Testis (tissue), 3 donors: ENCODE data around the gene SPAG5. TPM values are rescaled to one million over a fixed set of nuclear protein-coding genes. Genes with fewer than 3 reads are reported as not detected.
"Not testable (repeated sequence)": the region's sequence is repeated elsewhere in the genome, so short reads cannot be mapped to it uniquely, and the experiment has no call there.

Experiments
- DNase-seq: peaks from one replicate; pipeline ENCODE4 v3.0.0-alpha.2; 2019
- H3K27ac ChIP-seq, 2 donors: fragments of 200-600 bp; sonication (generic); one replicate each; pipeline ENCODE4 v1.5.1; 2019
- H3K27me3 ChIP-seq: fragments of 200-600 bp; sonication (generic); one replicate; pipeline ENCODE4 v1.5.1; 2019
- H3K36me3 ChIP-seq: fragments of 200-600 bp; sonication (generic); one replicate; pipeline ENCODE4 v1.5.1; 2017; ENCODE audit warnings: low read depth; ENCODE audit errors: missing control alignments
- H3K4me1 ChIP-seq: fragments of 200-600 bp; sonication (generic); one replicate; pipeline ENCODE4 v1.5.1; 2019
- H3K4me3 ChIP-seq, 2 donors: fragments of 200-600 bp; sonication (generic); one replicate each; pipeline ENCODE4 v1.5.1; 2017 to 2019
- H3K9me3 ChIP-seq: fragments of 200-600 bp; sonication (generic); one replicate; pipeline ENCODE4 v1.5.1; 2017
- POLR2A ChIP-seq: fragments of 450-650 bp; IDR thresholded peaks from one replicate; pipeline ENCODE4 v1.6.1; 2017; ENCODE audit warnings: antibody characterized with exemption, mild to moderate bottlenecking, moderate library complexity
- WGBS, 2 donors: methylation state at CpG; one replicate each; pipeline ENCODE4 v1.1.5; 2018; 5-methylcytosine and 5-hydroxymethylcytosine counted together
- intact Hi-C: fragments of 100-400 bp; cut with DNase I; formaldehyde crosslinking; loops from one replicate; pipeline ENCODE4 v1.15.1; 2023; ENCODE audit warnings: low total_unique reads
- polyA plus RNA-seq: library from polyadenylated mRNA; stranded (reverse); fragments of 350-450 nt; fragmentation: Illumina TruSeq; extraction: RNeasy Lipid Tissue Mini Kit (QIAGEN cat#74804); gene quantifications from one replicate; pipeline ENCODE4 v1.2.3, GENCODE V29; 2014; ENCODE audit warnings: low read depth, low replicate concordance; ENCODE audit not compliant: insufficient read depth
- total RNA-seq, 2 donors: library from RNA; depleted of rRNA; stranded (reverse); fragments of >200 nt; gene quantifications; one replicate each; pipeline ENCODE4 v1.2.3, GENCODE V29; 2016
- TF ChIP-seq, protein P1 (sequence below), 3 experiments: fragments of 450-650 bp in 2 of 3; fragments of 200-600 bp in 1 of 3; sonication (generic) in 1 of 3; IDR thresholded peaks; one replicate each; pipeline ENCODE4 v1.5.1; 2016 to 2019; ENCODE audit warnings: antibody characterized with exemption in 3 of 3, mild to moderate bottlenecking in 2 of 3, moderate library complexity in 1 of 3

Gene SPAG5
- total and polyA plus RNA-seq, 3 donors from 2014 or later = 79.4 to 232 (median 116) TPM

DNA sequence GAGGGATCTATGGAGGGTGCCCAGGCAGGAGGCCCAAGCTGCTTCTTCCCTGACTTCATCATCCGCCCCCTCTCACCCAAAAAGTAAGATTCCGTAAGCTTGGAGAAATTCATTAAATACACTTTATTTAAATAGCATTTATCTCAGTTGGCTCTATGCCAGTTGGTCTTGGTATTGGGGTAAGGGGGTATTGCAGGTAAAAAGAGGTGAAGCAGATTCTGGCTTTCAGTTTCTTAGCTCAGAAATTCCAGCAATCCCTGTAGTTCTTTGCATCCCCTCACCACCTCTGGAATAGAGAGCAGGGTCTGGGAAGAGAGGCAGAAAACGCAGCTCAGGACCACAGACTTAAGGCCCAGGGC, 21.4 kb downstream of the SPAG5 start:
- TF ChIP-seq, protein P1, sequence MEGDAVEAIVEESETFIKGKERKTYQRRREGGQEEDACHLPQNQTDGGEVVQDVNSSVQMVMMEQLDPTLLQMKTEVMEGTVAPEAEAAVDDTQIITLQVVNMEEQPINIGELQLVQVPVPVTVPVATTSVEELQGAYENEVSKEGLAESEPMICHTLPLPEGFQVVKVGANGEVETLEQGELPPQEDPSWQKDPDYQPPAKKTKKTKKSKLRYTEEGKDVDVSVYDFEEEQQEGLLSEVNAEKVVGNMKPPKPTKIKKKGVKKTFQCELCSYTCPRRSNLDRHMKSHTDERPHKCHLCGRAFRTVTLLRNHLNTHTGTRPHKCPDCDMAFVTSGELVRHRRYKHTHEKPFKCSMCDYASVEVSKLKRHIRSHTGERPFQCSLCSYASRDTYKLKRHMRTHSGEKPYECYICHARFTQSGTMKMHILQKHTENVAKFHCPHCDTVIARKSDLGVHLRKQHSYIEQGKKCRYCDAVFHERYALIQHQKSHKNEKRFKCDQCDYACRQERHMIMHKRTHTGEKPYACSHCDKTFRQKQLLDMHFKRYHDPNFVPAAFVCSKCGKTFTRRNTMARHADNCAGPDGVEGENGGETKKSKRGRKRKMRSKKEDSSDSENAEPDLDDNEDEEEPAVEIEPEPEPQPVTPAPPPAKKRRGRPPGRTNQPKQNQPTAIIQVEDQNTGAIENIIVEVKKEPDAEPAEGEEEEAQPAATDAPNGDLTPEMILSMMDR (IDR thresholded peaks at IDR 0.05) = no peak
- no peak for TF ChIP-seq POLR2A
- intact Hi-C loops = no loop called here
- Histone ChIP-seq H3K4me1 (peaks cover 10% of the 10 kb centered on the region), H3K36me3 (no peaks in the 10 kb centered on the region), H3K27me3 (no peaks in the 10 kb centered on the region), H3K27ac (peak overlapping the region in 1 of 2 donors; percentile 48), H3K4me3 (no peak overlapping the region), H3K9me3 (no peaks in the 10 kb centered on the region)
- no peak for DNase-seq
- WGBS, 2 donors = 86 to 87% methylated on average over 3 of the region's 3 CpGs

DNA sequence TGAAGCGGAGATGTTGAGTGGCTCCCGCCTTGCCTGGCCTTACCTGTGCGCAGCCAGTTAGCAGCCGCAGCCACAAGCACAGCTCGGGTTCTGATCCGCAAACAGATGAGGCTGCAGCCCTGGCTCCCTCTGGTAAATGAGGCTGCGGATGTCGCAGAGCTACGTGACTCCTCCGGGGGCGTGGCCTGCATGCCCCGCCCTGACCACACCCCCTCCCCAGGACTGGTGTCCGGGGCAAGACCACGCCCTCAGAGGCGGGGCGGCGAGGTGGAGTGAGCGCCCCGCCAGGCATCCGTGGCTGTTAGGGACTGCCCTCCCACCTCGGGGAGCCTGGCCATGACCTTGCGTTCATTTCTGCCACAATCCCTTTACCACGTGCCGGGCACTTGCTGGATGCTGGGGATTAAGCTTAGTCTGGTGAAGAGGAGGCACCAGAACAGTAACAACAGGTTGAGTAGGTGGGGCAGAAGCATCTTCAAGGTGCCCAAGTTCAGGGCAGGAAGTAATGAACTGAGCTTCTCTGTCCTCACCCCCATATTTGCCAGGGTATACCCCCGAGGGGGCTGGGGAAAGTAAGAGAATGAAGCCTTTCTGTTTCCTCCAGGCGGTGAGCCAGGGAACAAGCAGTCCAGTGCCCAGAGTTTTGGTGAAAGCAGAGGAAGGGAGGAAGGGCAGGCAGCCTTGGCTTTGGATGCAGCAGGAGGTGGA, 21.9 kb downstream of the SPAG5 start, which contains the start of gene ALDOC:
ALDOC (minus strand) TSS at position 138 of the 708 bp plus-strand sequence. CDS start 1,363 bp downstream, outside the sequence.
- WGBS, 2 donors = 5 to 60% methylated on average over 1 to 25 of the region's 26 CpGs

DNA sequence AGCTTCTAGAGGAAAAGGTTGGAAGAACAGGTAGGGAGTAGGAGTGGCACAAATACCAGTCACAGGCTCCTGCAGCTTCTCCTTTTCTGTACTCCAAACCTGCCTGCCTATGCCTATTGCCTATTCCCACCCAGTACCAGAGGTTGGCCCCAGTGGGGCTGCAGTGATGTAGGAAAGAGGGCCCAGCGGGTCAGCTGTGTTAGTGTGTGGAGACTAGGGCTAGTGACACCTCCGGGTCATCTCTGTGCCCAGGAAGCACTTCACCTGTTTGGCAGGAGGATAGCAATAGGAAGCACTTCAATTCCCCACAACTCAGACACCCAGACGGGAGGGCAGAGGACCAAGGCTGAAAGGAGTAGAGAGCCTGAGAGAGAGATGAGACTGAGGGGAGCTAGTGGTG, 22.8 kb downstream of the SPAG5 start:
- H3K27me3 ChIP-seq, H3K4me3 ChIP-seq, H3K9me3 ChIP-seq, H3K36me3 ChIP-seq, intact Hi-C loops, H3K27ac ChIP-seq, DNase-seq: not testable (repeated sequence)
- WGBS, 2 donors = 40 to 62% methylated on average over 3 of the region's 3 CpGs
- peaks cover 17% of the 10 kb centered on the region for H3K4me1 ChIP-seq

More for the DNA sequence above, 21.9 kb downstream of the SPAG5 start, which contains the start of gene ALDOC:
- intact Hi-C loops = no loop called here
- TF ChIP-seq POLR2A = peak; percentile 88
- TF ChIP-seq, protein P1 (IDR thresholded peaks at IDR 0.05) = no peak
- Histone ChIP-seq H3K27me3 (no peaks in the 10 kb centered on the region), H3K9me3 (no peaks in the 10 kb centered on the region), H3K4me1 (peaks cover 15% of the 10 kb centered on the region), H3K4me3 (peak within 1 kb of the TSS in 1 of 2 donors; percentile 36), H3K36me3 (no peaks in the 10 kb centered on the region), H3K27ac (peak within 1 kb of the TSS in 1 of 2 donors; percentile 48)
- DNase-seq = peak; percentile 98

DNA sequence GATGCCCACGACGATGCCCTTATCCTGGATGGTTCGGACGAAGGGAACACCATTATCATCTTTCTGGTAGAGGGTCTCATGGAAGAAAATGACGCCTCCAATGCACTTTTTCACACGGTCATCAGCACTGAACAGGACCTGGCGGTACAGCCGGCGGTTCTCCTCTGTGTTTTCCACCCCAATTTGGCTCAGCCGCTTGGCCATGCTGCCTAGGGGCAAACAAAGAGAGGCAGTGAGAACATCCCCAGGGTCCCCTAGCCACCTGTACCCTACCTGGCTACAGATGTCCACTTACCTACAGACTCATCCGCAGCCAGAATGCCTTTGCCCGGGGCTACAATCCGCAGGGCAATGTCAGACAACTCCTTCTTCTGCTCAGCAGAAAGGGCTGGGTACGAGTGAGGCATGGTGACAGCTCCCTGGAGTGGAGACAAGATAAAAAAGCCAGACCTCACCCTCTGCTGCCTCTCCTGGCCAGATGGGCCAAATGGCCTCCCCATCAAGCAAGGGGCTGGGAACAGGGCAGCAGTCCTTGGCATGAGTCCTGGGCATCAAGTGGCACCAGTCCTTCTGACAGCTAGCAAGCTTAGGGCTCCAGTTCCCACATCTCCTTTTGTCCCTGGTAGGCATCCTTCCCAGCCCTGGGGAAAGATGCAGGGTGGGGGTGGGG, 23.6 kb downstream of the SPAG5 start:
- H3K27me3 ChIP-seq = no peaks in the 10 kb centered on the region
- no peak overlapping the region for H3K27ac ChIP-seq
- WGBS, 2 donors = 91 to 93% methylated on average over 13 to 14 of the region's 14 CpGs
- no peaks in the 10 kb centered on the region for H3K9me3 ChIP-seq
- H3K4me3 ChIP-seq = no peak overlapping the region
- H3K36me3 ChIP-seq = no peaks in the 10 kb centered on the region
- TF ChIP-seq POLR2A = no peak
- TF ChIP-seq, protein P1 (IDR thresholded peaks at IDR 0.05) = no peak
- intact Hi-C loops = no loop called here
- no peak for DNase-seq
- peaks cover 21% of the 10 kb centered on the region for H3K4me1 ChIP-seq

DNA sequence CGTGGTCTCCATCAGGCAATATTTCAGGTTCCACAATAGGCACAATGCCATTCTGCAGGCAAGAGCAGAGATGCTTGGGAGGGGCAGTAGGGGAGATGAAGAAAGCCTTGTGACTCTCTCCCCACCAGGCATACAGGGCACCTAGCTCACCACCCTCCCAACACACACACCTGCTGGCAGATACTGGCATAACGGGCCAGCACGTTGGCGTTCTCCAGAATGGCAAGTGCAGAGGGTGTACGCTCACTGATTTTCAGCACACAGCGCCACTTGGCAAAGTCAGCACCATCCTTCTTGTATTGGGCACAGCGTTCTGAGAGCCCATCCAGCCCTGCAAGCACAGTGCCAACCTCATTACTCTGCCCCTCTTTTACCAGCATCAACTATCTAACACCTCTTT, 24.3 kb downstream of the SPAG5 start:
- DNase-seq = no peak

More for the DNA sequence above, 24.3 kb downstream of the SPAG5 start:
- no peak overlapping the region for H3K4me3 ChIP-seq
- intact Hi-C loops = no loop called here
- no peaks in the 10 kb centered on the region for H3K27me3 ChIP-seq
- no peak for TF ChIP-seq POLR2A
- TF ChIP-seq, protein P1 (IDR thresholded peaks at IDR 0.05) = no peak
- H3K9me3 ChIP-seq = no peaks in the 10 kb centered on the region
- 91 to 95% methylated on average over 5 to 7 of the region's 7 CpGs for WGBS, 2 donors
- peaks cover 25% of the 10 kb centered on the region for H3K4me1 ChIP-seq
- no peak overlapping the region for H3K27ac ChIP-seq
- no peaks in the 10 kb centered on the region for H3K36me3 ChIP-seq
